ENCODE data around the gene CHRNA3.

Gene CHRNA3

GRCh38 chr15:78641749-78642275 lies 21.0 kb upstream of the CHRNA3 start:
- Mint-ChIP-seq H3K9me3 (no peaks in the 10 kb centered on the region), H3K36me3 (no peaks in the 10 kb centered on the region), H3K27ac (no peak overlapping the region), H3K4me1 (peaks cover 5% of the 10 kb centered on the region), H3K4me3 (peak overlapping the region; percentile 59)
- DNase-seq (ENCODE audit: low spot score in 2 of 2) (no peak), ATAC-seq (no peak)

- H3K9me3 Mint-ChIP-seq, result no peaks in the 10 kb centered on the region
- DNase-seq (ENCODE audit: low spot score in 2 of 2), result no peak
- peak within 1 kb of the TSS; percentile 59 for H3K4me3 Mint-ChIP-seq
- no peak within 1 kb of the TSS for H3K27ac Mint-ChIP-seq
- no peaks in the 10 kb centered on the region for H3K36me3 Mint-ChIP-seq
- peaks cover 5% of the 10 kb centered on the region for H3K4me1 Mint-ChIP-seq
- ATAC-seq, result peak; percentile 57
Measured at GRCh38 chr15:78641102-78641748, 20.4 kb upstream of the CHRNA3 start, which contains the start of gene CHRNB4. CHRNB4 (minus strand) TSS chr15:78641210; CDS start chr15:78641133, 77 bp downstream.

- Mint-ChIP-seq H3K27ac (no peak overlapping the region), H3K4me3 (peak overlapping the region; percentile 59), H3K4me1 (peaks cover 5% of the 10 kb centered on the region), H3K36me3 (no peaks in the 10 kb centered on the region), H3K9me3 (no peaks in the 10 kb centered on the region)
- DNase-seq (ENCODE audit: low spot score in 2 of 2), result no peak
- ATAC-seq, result peak; percentile 19
Measured at GRCh38 chr15:78640527-78641101, 19.8 kb upstream of the CHRNA3 start.

GRCh38 chr15:78638658-78639314 lies 18.0 kb upstream of the CHRNA3 start:
- Mint-ChIP-seq H3K4me1 (peaks cover 5% of the 10 kb centered on the region), H3K4me3 (no peak overlapping the region), H3K9me3 (no peaks in the 10 kb centered on the region), H3K36me3 (no peaks in the 10 kb centered on the region), H3K27ac (no peak overlapping the region)
- peak; percentile 59 for ATAC-seq
- DNase-seq (ENCODE audit: low spot score in 2 of 2), result peak in 1 of 2 donors; percentile 70

GRCh38 chr15:78637776-78638435 lies 17.1 kb upstream of the CHRNA3 start:
- no peak for ATAC-seq
- Mint-ChIP-seq H3K27ac (no peak overlapping the region), H3K9me3 (peaks cover 7% of the 10 kb centered on the region), H3K4me1 (peaks cover 5% of the 10 kb centered on the region), H3K36me3 (no peaks in the 10 kb centered on the region), H3K4me3 (no peak overlapping the region)
- no peak for DNase-seq (ENCODE audit: low spot score in 2 of 2)

- Mint-ChIP-seq H3K9me3 (peaks cover 9% of the 10 kb centered on the region), H3K4me1 (peaks cover 4% of the 10 kb centered on the region), H3K27ac (no peak overlapping the region), H3K4me3 (no peak overlapping the region), H3K36me3 (no peaks in the 10 kb centered on the region)
- DNase-seq (ENCODE audit: low spot score in 2 of 2) (no peak), ATAC-seq (no peak)
Measured at GRCh38 chr15:78636378-78636859, 15.6 kb upstream of the CHRNA3 start.

- Mint-ChIP-seq H3K27ac (no peak overlapping the region), H3K4me1 (no peaks in the 10 kb centered on the region), H3K9me3 (peaks cover 9% of the 10 kb centered on the region), H3K36me3 (no peaks in the 10 kb centered on the region), H3K4me3 (no peak overlapping the region)
- no peak for ATAC-seq
- DNase-seq (ENCODE audit: low spot score in 2 of 2), result no peak
Measured at GRCh38 chr15:78635346-78635745, 14.6 kb upstream of the CHRNA3 start.

- Mint-ChIP-seq H3K36me3 (no peaks in the 10 kb centered on the region), H3K4me1 (no peaks in the 10 kb centered on the region), H3K9me3 (peaks cover 9% of the 10 kb centered on the region), H3K4me3 (no peak overlapping the region), H3K27ac (no peak overlapping the region)
- DNase-seq (ENCODE audit: low spot score in 2 of 2) (no peak), ATAC-seq (no peak)
Measured at GRCh38 chr15:78634210-78635145, 13.7 kb upstream of the CHRNA3 start.

- H3K27ac Mint-ChIP-seq, result no peak overlapping the region
- H3K4me1 Mint-ChIP-seq, result no peaks in the 10 kb centered on the region
- peaks cover 9% of the 10 kb centered on the region for H3K9me3 Mint-ChIP-seq
- no peak for DNase-seq (ENCODE audit: low spot score in 2 of 2)
- H3K36me3 Mint-ChIP-seq, result no peaks in the 10 kb centered on the region
- H3K4me3 Mint-ChIP-seq, result no peak overlapping the region
- ATAC-seq, result no peak
Measured at GRCh38 chr15:78633348-78633747, 12.6 kb upstream of the CHRNA3 start.

- Mint-ChIP-seq H3K4me3 (no peak overlapping the region), H3K9me3 (peaks cover 9% of the 10 kb centered on the region), H3K4me1 (no peaks in the 10 kb centered on the region), H3K27ac (no peak overlapping the region), H3K36me3 (no peaks in the 10 kb centered on the region)
- no peak for DNase-seq (ENCODE audit: low spot score in 2 of 2)
- no peak for ATAC-seq
Measured at GRCh38 chr15:78630886-78631633, 10.3 kb upstream of the CHRNA3 start.

GRCh38 chr15:78629716-78630065 lies 8.9 kb upstream of the CHRNA3 start:
- peaks cover 9% of the 10 kb centered on the region for H3K9me3 Mint-ChIP-seq
- ATAC-seq (no peak), DNase-seq (ENCODE audit: low spot score in 2 of 2) (no peak)
- no peaks in the 10 kb centered on the region for H3K4me1 Mint-ChIP-seq
- H3K36me3 Mint-ChIP-seq, result no peaks in the 10 kb centered on the region
- no peak overlapping the region for H3K27ac Mint-ChIP-seq
- H3K4me3 Mint-ChIP-seq, result no peak overlapping the region

GRCh38 chr15:78629031-78629715 lies 8.4 kb upstream of the CHRNA3 start:
- Mint-ChIP-seq H3K9me3 (peaks cover 9% of the 10 kb centered on the region), H3K4me1 (no peaks in the 10 kb centered on the region), H3K4me3 (no peak overlapping the region), H3K36me3 (no peaks in the 10 kb centered on the region), H3K27ac (no peak overlapping the region)
- DNase-seq (ENCODE audit: low spot score in 2 of 2), result no peak
- no peak for ATAC-seq

GRCh38 chr15:78628227-78628626 lies 7.4 kb upstream of the CHRNA3 start:
- Mint-ChIP-seq H3K9me3 (peaks cover 4% of the 10 kb centered on the region), H3K4me3 (no peak overlapping the region), H3K4me1 (no peaks in the 10 kb centered on the region), H3K36me3 (no peaks in the 10 kb centered on the region), H3K27ac (no peak overlapping the region)
- no peak for DNase-seq (ENCODE audit: low spot score in 2 of 2)
- ATAC-seq, result no peak

All from stimulated activated effector memory CD8-positive, alpha-beta T cell treated with anti-CD3 and anti-CD28 coated beads, Interleukin-12 subunit alpha, Interleukin-12 subunit beta, amount 100 ng/mL, for 72 hours (primary cell).